Vagina (tissue), 2 donors: ENCODE results near the gene CERK.

Source experiments
- POLR2A ChIP-seq, 2 donors: fragments of 450-650 bp; IDR thresholded peaks; one replicate each; pipeline ENCODE4 v1.6.1; 2017; ENCODE audit warnings: antibody characterized with exemption in 2 of 2, mild to moderate bottlenecking in 2 of 2, moderate library complexity in 2 of 2
- POLR2AphosphoS5 ChIP-seq, 2 donors: sonication (generic); formaldehyde crosslinking; IDR thresholded peaks; one replicate each; pipeline ENCODE4 v1.9.0; 2017; ENCODE audit warnings: antibody characterized with exemption in 2 of 2, mild to moderate bottlenecking in 2 of 2, low read depth in 1 of 2; ENCODE audit not compliant: insufficient read depth in 1 of 2
- TF ChIP-seq, protein P1 (sequence below), 3 experiments: fragments of 450-650 bp in 2 of 3; fragments of 200-600 bp in 1 of 3; sonication (generic) in 1 of 3; IDR thresholded peaks; one replicate each; pipeline ENCODE4 v1.5.1; 2017 to 2019; ENCODE audit warnings: antibody characterized with exemption in 3 of 3, mild to moderate bottlenecking in 2 of 3, moderate library complexity in 2 of 3

- TF ChIP-seq POLR2AphosphoS5 (IDR thresholded peaks at IDR 0.05; ENCODE audit: insufficient read depth in 1 of 2, low read depth in 1 of 2) (no peak), POLR2A (IDR thresholded peaks at IDR 0.05) (no peak)
- TF ChIP-seq, protein P1, sequence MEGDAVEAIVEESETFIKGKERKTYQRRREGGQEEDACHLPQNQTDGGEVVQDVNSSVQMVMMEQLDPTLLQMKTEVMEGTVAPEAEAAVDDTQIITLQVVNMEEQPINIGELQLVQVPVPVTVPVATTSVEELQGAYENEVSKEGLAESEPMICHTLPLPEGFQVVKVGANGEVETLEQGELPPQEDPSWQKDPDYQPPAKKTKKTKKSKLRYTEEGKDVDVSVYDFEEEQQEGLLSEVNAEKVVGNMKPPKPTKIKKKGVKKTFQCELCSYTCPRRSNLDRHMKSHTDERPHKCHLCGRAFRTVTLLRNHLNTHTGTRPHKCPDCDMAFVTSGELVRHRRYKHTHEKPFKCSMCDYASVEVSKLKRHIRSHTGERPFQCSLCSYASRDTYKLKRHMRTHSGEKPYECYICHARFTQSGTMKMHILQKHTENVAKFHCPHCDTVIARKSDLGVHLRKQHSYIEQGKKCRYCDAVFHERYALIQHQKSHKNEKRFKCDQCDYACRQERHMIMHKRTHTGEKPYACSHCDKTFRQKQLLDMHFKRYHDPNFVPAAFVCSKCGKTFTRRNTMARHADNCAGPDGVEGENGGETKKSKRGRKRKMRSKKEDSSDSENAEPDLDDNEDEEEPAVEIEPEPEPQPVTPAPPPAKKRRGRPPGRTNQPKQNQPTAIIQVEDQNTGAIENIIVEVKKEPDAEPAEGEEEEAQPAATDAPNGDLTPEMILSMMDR (IDR thresholded peaks at IDR 0.05): no peak
Observed at GRCh38 chr22:46726986-46727317, 11.1 kb downstream of the CERK start.
